ENCODE results near the gene DOCK4. TPM values are rescaled to one million over a fixed set of nuclear protein-coding genes. Genes with fewer than 3 reads are reported as not detected.

The DOCK4 gene
- total RNA-seq, 1 donor from 2014 or later: 32.2 TPM

- peaks cover 8% of the 10 kb centered on the region for H3K4me1 ChIP-seq (ENCODE audit: insufficient read depth, low read length)
- no peak for DNase-seq (ENCODE audit: low read depth)
- H3K27ac Mint-ChIP-seq (ENCODE audit: unreplicated experiment): no peak overlapping the region
- H3K27ac ChIP-seq (ENCODE audit: low read depth, low read length): no peak overlapping the region
- no peak overlapping the region for H3K4me3 Mint-ChIP-seq (ENCODE audit: unreplicated experiment)
- H3K79me2 ChIP-seq (ENCODE audit: insufficient read depth, low read length): peaks cover 16% of the 10 kb centered on the region
- H4K20me1 ChIP-seq (ENCODE audit: insufficient read depth, low read length): peaks cover 21% of the 10 kb centered on the region
- no peaks in the 10 kb centered on the region for H3K27me3 Mint-ChIP-seq (ENCODE audit: low read depth, unreplicated experiment)
- no peaks in the 10 kb centered on the region for H3K9me3 Mint-ChIP-seq (ENCODE audit: unreplicated experiment)
- no peak overlapping the region for H3K4me3 ChIP-seq (ENCODE audit: insufficient read depth, low read depth, low read length)
- H3K4me2 ChIP-seq (ENCODE audit: low read length): no peak overlapping the region
- peaks cover 7% of the 10 kb centered on the region for H3K4me1 Mint-ChIP-seq (ENCODE audit: low read depth, unreplicated experiment)
- no peak for FAIRE-seq
- no peak overlapping the region for H2AFZ ChIP-seq (ENCODE audit: low read depth, low read length)
- TF ChIP-seq EZH2 (IDR thresholded peaks at IDR 0.05; ENCODE audit: insufficient read depth, low read length): no peak
- no peak for TF ChIP-seq CTCF (IDR thresholded peaks at IDR 0.05; ENCODE audit: insufficient read depth, low read depth, low read length)
- H3K9ac ChIP-seq (ENCODE audit: low read length): no peak overlapping the region
- no peaks in the 10 kb centered on the region for H3K9me3 ChIP-seq (ENCODE audit: insufficient read depth, low read depth, low read length)
- H3K36me3 Mint-ChIP-seq (ENCODE audit: low read depth, unreplicated experiment): peaks cover 5% of the 10 kb centered on the region
- no peaks in the 10 kb centered on the region for H3K27me3 ChIP-seq (ENCODE audit: insufficient read depth, low read length)
- no peaks in the 10 kb centered on the region for H3K36me3 ChIP-seq (ENCODE audit: insufficient read depth, low read length)
These were observed 27.9 kb upstream of the DOCK4 start for GRCh38 chr7:112234147-112234546.

GRCh38 chr7:112233048-112233697 is 27.0 kb upstream of the DOCK4 start:
- Mint-ChIP-seq H3K27me3 (ENCODE audit: low read depth, unreplicated experiment) (no peaks in the 10 kb centered on the region), H3K4me1 (ENCODE audit: low read depth, unreplicated experiment) (peaks cover 3% of the 10 kb centered on the region), H3K36me3 (ENCODE audit: low read depth, unreplicated experiment) (peaks cover 3% of the 10 kb centered on the region), H3K9me3 (ENCODE audit: unreplicated experiment) (no peaks in the 10 kb centered on the region), H3K27ac (ENCODE audit: unreplicated experiment) (no peak overlapping the region), H3K4me3 (ENCODE audit: unreplicated experiment) (no peak overlapping the region)
- Histone ChIP-seq H3K79me2 (ENCODE audit: insufficient read depth, low read length) (peaks cover 20% of the 10 kb centered on the region), H4K20me1 (ENCODE audit: insufficient read depth, low read length) (peaks cover 22% of the 10 kb centered on the region), H3K4me2 (ENCODE audit: low read length) (no peak overlapping the region), H3K27ac (ENCODE audit: low read depth, low read length) (no peak overlapping the region), H3K27me3 (ENCODE audit: insufficient read depth, low read length) (no peaks in the 10 kb centered on the region), H3K4me3 (ENCODE audit: insufficient read depth, low read depth, low read length) (no peak overlapping the region), H2AFZ (ENCODE audit: low read depth, low read length) (no peak overlapping the region), H3K36me3 (ENCODE audit: insufficient read depth, low read length) (no peaks in the 10 kb centered on the region), H3K4me1 (ENCODE audit: insufficient read depth, low read length) (no peaks in the 10 kb centered on the region), H3K9ac (ENCODE audit: low read length) (no peak overlapping the region), H3K9me3 (ENCODE audit: insufficient read depth, low read depth, low read length) (no peaks in the 10 kb centered on the region)
- FAIRE-seq (no peak), DNase-seq (ENCODE audit: low read depth) (no peak)
- TF ChIP-seq CTCF (IDR thresholded peaks at IDR 0.05; ENCODE audit: insufficient read depth, low read depth, low read length): no peak
- TF ChIP-seq EZH2 (IDR thresholded peaks at IDR 0.05; ENCODE audit: insufficient read depth, low read length): no peak

GRCh38 chr7:112232212-112232978 is 26.2 kb upstream of the DOCK4 start:
- no peaks in the 10 kb centered on the region for H3K27me3 ChIP-seq (ENCODE audit: insufficient read depth, low read length)
- peaks cover 28% of the 10 kb centered on the region for H4K20me1 ChIP-seq (ENCODE audit: insufficient read depth, low read length)
- TF ChIP-seq CTCF (IDR thresholded peaks at IDR 0.05; ENCODE audit: insufficient read depth, low read depth, low read length) (no peak), EZH2 (IDR thresholded peaks at IDR 0.05; ENCODE audit: insufficient read depth, low read length) (no peak)
- no peak overlapping the region for H3K27ac Mint-ChIP-seq (ENCODE audit: unreplicated experiment)
- no peaks in the 10 kb centered on the region for H3K36me3 Mint-ChIP-seq (ENCODE audit: low read depth, unreplicated experiment)
- no peak for DNase-seq (ENCODE audit: low read depth)
- H3K27ac ChIP-seq (ENCODE audit: low read depth, low read length): no peak overlapping the region
- FAIRE-seq: no peak
- H3K4me3 ChIP-seq (ENCODE audit: insufficient read depth, low read depth, low read length): no peak overlapping the region
- H3K27me3 Mint-ChIP-seq (ENCODE audit: low read depth, unreplicated experiment): no peaks in the 10 kb centered on the region
- no peak overlapping the region for H3K9ac ChIP-seq (ENCODE audit: low read length)
- no peak overlapping the region for H3K4me2 ChIP-seq (ENCODE audit: low read length)
- peaks cover 20% of the 10 kb centered on the region for H3K79me2 ChIP-seq (ENCODE audit: insufficient read depth, low read length)
- peaks cover 3% of the 10 kb centered on the region for H3K4me1 Mint-ChIP-seq (ENCODE audit: low read depth, unreplicated experiment)
- no peaks in the 10 kb centered on the region for H3K9me3 Mint-ChIP-seq (ENCODE audit: unreplicated experiment)
- no peak overlapping the region for H2AFZ ChIP-seq (ENCODE audit: low read depth, low read length)
- no peaks in the 10 kb centered on the region for H3K9me3 ChIP-seq (ENCODE audit: insufficient read depth, low read depth, low read length)
- H3K4me3 Mint-ChIP-seq (ENCODE audit: unreplicated experiment): no peak overlapping the region
- H3K36me3 ChIP-seq (ENCODE audit: insufficient read depth, low read length): no peaks in the 10 kb centered on the region
- H3K4me1 ChIP-seq (ENCODE audit: insufficient read depth, low read length): no peaks in the 10 kb centered on the region
